ENCODE results near the gene COQ2. TPM values are rescaled to one million over a fixed set of nuclear protein-coding genes. Genes with fewer than 3 reads are reported as not detected.
"Not testable (repeated sequence)": the region's sequence is repeated elsewhere in the genome, so short reads cannot be mapped to it uniquely, and the experiment has no call there.

Gene COQ2
- total RNA-seq, 1 experiment from 2014 or later = 15.3 TPM

GRCh38 chr4:83240379-83240875 is 44.2 kb downstream of the COQ2 start:
- H3K36me3 ChIP-seq (ENCODE audit: insufficient read depth, low read length, poor library complexity, severe bottlenecking) = no peaks in the 10 kb centered on the region
- no peak for DNase-seq (ENCODE audit: low spot score)
- TF ChIP-seq EZH2 (IDR thresholded peaks at IDR 0.05; ENCODE audit: borderline replicate concordance, low read depth, low read length, poor library complexity, severe bottlenecking) = no peak
- no peak for TF ChIP-seq CTCF (conservative IDR thresholded peaks at IDR 0.05; ENCODE audit: low read depth, low read length)
- H3K9me3 ChIP-seq (ENCODE audit: low read depth, low read length, poor library complexity, severe bottlenecking) = no peaks in the 10 kb centered on the region
- ChIA-PET POLR2A (ENCODE audit: low non-redundant PET) (no interaction called here), CTCF (no interaction called here)
- H3K4me1 ChIP-seq (ENCODE audit: insufficient read depth, low read length, poor library complexity, severe bottlenecking) = no peaks in the 10 kb centered on the region
- no peak overlapping the region for H3K4me3 ChIP-seq (ENCODE audit: low read depth, low read length, poor library complexity, severe bottlenecking)
- no peak overlapping the region for H3K27ac ChIP-seq (ENCODE audit: low read depth, low read length, poor library complexity, severe bottlenecking)
- BruUV-seq (replicated peaks) = no TSS peak
- H3K27me3 ChIP-seq (replicated peaks; ENCODE audit: insufficient read depth, low read depth, low read length, poor library complexity) = no peaks in the 10 kb centered on the region
- intact Hi-C loops (cut with micrococcal nuclease; ENCODE audit: unreplicated experiment) = no loop called here

- intact Hi-C loops (cut with micrococcal nuclease; ENCODE audit: unreplicated experiment) = no loop called here
- no peak for TF ChIP-seq EZH2 (IDR thresholded peaks at IDR 0.05; ENCODE audit: borderline replicate concordance, low read depth, low read length, poor library complexity, severe bottlenecking)
- no peak for TF ChIP-seq CTCF (conservative IDR thresholded peaks at IDR 0.05; ENCODE audit: low read depth, low read length)
- no TSS peak for BruUV-seq (replicated peaks)
- H3K4me1 ChIP-seq (ENCODE audit: insufficient read depth, low read length, poor library complexity, severe bottlenecking) = no peaks in the 10 kb centered on the region
- H3K4me3 ChIP-seq (ENCODE audit: low read depth, low read length, poor library complexity, severe bottlenecking) = no peak overlapping the region
- POLR2A ChIA-PET (ENCODE audit: low non-redundant PET) = no interaction called here
- H3K36me3 ChIP-seq (ENCODE audit: insufficient read depth, low read length, poor library complexity, severe bottlenecking) = no peaks in the 10 kb centered on the region
- H3K27me3 ChIP-seq (replicated peaks; ENCODE audit: insufficient read depth, low read depth, low read length, poor library complexity) = no peaks in the 10 kb centered on the region
- H3K9me3 ChIP-seq (ENCODE audit: low read depth, low read length, poor library complexity, severe bottlenecking) = no peaks in the 10 kb centered on the region
- H3K27ac ChIP-seq (ENCODE audit: low read depth, low read length, poor library complexity, severe bottlenecking) = no peak overlapping the region
- CTCF ChIA-PET = no interaction called here
- no peak for DNase-seq (ENCODE audit: low spot score)
Observed at GRCh38 chr4:83238393-83239248, 46.0 kb downstream of the COQ2 start.

GRCh38 chr4:83237591-83237990 is 47.0 kb downstream of the COQ2 start:
- TF ChIP-seq EZH2 (IDR thresholded peaks at IDR 0.05; ENCODE audit: borderline replicate concordance, low read depth, low read length, poor library complexity, severe bottlenecking) (no peak), CTCF (conservative IDR thresholded peaks at IDR 0.05; ENCODE audit: low read depth, low read length) (no peak)
- H3K36me3 ChIP-seq (ENCODE audit: insufficient read depth, low read length, poor library complexity, severe bottlenecking) = no peaks in the 10 kb centered on the region
- intact Hi-C loops (cut with micrococcal nuclease; ENCODE audit: unreplicated experiment) = no loop called here
- POLR2A ChIA-PET (ENCODE audit: low non-redundant PET) = no interaction called here
- DNase-seq (ENCODE audit: low spot score) = no peak
- CTCF ChIA-PET = no interaction called here
- no peaks in the 10 kb centered on the region for H3K4me1 ChIP-seq (ENCODE audit: insufficient read depth, low read length, poor library complexity, severe bottlenecking)
- H3K27me3 ChIP-seq (replicated peaks; ENCODE audit: insufficient read depth, low read depth, low read length, poor library complexity) = no peaks in the 10 kb centered on the region
- BruUV-seq (replicated peaks) = no TSS peak
- H3K27ac ChIP-seq (ENCODE audit: low read depth, low read length, poor library complexity, severe bottlenecking) = no peak overlapping the region
- no peaks in the 10 kb centered on the region for H3K9me3 ChIP-seq (ENCODE audit: low read depth, low read length, poor library complexity, severe bottlenecking)
- H3K4me3 ChIP-seq (ENCODE audit: low read depth, low read length, poor library complexity, severe bottlenecking) = no peak overlapping the region

- DNase-seq (ENCODE audit: low spot score); H3K36me3 ChIP-seq (ENCODE audit: insufficient read depth, low read length, poor library complexity, severe bottlenecking); CTCF ChIA-PET; H3K4me1 ChIP-seq (ENCODE audit: insufficient read depth, low read length, poor library complexity, severe bottlenecking); intact Hi-C loops (cut with micrococcal nuclease; ENCODE audit: unreplicated experiment); H3K27ac ChIP-seq (ENCODE audit: low read depth, low read length, poor library complexity, severe bottlenecking); BruUV-seq (replicated peaks); H3K27me3 ChIP-seq (replicated peaks; ENCODE audit: insufficient read depth, low read depth, low read length, poor library complexity); H3K4me3 ChIP-seq (ENCODE audit: low read depth, low read length, poor library complexity, severe bottlenecking); H3K9me3 ChIP-seq (ENCODE audit: low read depth, low read length, poor library complexity, severe bottlenecking): not testable (repeated sequence)
- POLR2A ChIA-PET (ENCODE audit: low non-redundant PET) = interaction anchor here (0.6 kb wide), 1 partner anchor 817 kb away, joined by 4 read pairs; no protein-coding TSS in a partner anchor
Observed at GRCh38 chr4:83235645-83236133, 48.9 kb downstream of the COQ2 start.

Data from A673 (cell line).